ENCODE data around the gene PAPPA2. TPM values are rescaled to one million over a fixed set of nuclear protein-coding genes. Genes with fewer than 3 reads are reported as not detected.

Gene PAPPA2
- total and polyA plus RNA-seq, 7 donors, result 0.05 to 1.1 (median 0.06) TPM; not detected in 2

GRCh38 chr1:176575991-176576390, 113.0 kb downstream of the PAPPA2 start:
- intact Hi-C loops (cut with DNase I), result no loop called here
- no peak for TF ChIP-seq CTCF (IDR thresholded peaks at IDR 0.05)

GRCh38 chr1:176576670-176577069, 113.7 kb downstream of the PAPPA2 start:
- Histone ChIP-seq H3K36me3 (ENCODE audit: insufficient read depth in 1 of 2, low read depth in 1 of 2) (no peaks in the 10 kb centered on the region), H3K27ac (no peak overlapping the region), H3K4me1 (no peaks in the 10 kb centered on the region), H3K4me3 (no peak overlapping the region), H3K9me3 (no peaks in the 10 kb centered on the region), H3K27me3 (ENCODE audit: insufficient read depth in 3 of 3, low read length in 2 of 3) (no peaks in the 10 kb centered on the region)
- intact Hi-C loops (cut with DNase I), result loop anchor here in 1 of 2 donors (1.0 kb wide), 1 partner anchor 75 kb away; no protein-coding TSS in a partner anchor
- WGBS, 3 donors, result 74 to 81% (median 76%) methylated on average over 5 of the region's 5 CpGs
- DNase-seq, result no peak
- TF ChIP-seq CTCF (IDR thresholded peaks at IDR 0.05), result no peak
- no peak for ATAC-seq

More at GRCh38 chr1:176575991-176576390, 113.0 kb downstream of the PAPPA2 start:
- Histone ChIP-seq H3K27ac (no peak overlapping the region), H3K4me3 (no peak overlapping the region), H3K27me3 (ENCODE audit: insufficient read depth in 3 of 3, low read length in 2 of 3) (no peaks in the 10 kb centered on the region), H3K9me3 (no peaks in the 10 kb centered on the region), H3K36me3 (ENCODE audit: insufficient read depth in 1 of 2, low read depth in 1 of 2) (no peaks in the 10 kb centered on the region), H3K4me1 (no peaks in the 10 kb centered on the region)
- WGBS, 3 donors, result 72 to 82% (median 73%) methylated on average over 1 of the region's 1 CpG
- ATAC-seq, result no peak
- no peak for DNase-seq

DNA sequence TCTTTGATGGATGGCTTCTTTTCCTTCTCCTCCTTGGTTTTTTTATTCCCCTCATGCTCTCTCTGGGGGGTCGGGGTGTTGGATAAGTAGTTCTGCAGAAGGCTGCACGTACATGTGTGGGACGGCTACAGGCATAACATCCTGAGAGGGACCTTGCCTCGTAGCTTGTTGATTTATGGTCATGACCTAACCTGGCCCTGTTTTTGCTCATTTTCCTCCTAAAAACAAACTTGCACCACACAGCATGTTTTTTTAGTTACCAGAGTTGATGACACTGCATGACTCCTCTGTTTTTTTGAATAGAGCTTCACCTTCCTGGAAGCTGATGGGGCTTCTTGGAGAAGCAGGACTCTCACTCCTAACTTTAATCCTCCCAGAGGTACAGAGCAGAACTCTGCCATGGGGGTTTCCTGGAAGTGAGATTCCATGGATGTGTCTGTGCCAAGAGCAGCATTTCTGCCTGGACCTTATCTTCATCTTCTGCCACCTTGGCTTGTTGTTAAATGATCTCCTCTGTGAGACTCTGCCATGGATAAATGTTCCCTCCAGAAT, 114.7 kb downstream of the PAPPA2 start:
- H3K9me3 ChIP-seq, result no peaks in the 10 kb centered on the region
- intact Hi-C loops (cut with DNase I), result loop anchor here in 1 of 2 donors (1.0 kb wide), 1 partner anchor 74 kb away; no protein-coding TSS in a partner anchor
- 26 to 45% (median 29%) methylated on average over 4 of the region's 4 CpGs for WGBS, 3 donors
- H3K27ac ChIP-seq, result no peak overlapping the region
- TF ChIP-seq CTCF (IDR thresholded peaks at IDR 0.05), result no peak
- no peaks in the 10 kb centered on the region for H3K4me1 ChIP-seq
- no peaks in the 10 kb centered on the region for H3K27me3 ChIP-seq (ENCODE audit: insufficient read depth in 3 of 3, low read length in 2 of 3)
- ATAC-seq, result no peak
- H3K4me3 ChIP-seq, result no peak overlapping the region
- no peaks in the 10 kb centered on the region for H3K36me3 ChIP-seq (ENCODE audit: insufficient read depth in 1 of 2, low read depth in 1 of 2)
- no peak for DNase-seq

DNA sequence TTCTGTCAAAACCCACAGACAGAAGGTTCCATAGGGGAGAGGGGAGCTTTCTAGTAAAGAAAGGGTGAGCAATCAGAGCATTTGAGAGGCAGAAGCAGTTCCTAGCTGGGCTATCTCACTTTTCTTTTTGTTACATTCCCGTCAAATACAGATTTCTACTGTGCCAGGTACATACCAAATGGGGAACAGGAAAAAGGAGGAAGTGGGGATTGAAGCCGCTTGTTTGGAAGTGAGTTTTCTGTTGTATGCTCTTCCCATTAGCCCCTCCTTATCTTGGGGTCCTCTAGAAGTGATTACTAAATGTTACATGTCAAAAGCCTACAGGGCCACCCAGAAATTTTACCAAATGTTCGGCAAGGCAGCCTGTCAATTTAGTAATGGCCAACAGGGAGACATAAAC, 116.1 kb downstream of the PAPPA2 start:
- intact Hi-C loops (cut with DNase I), result no loop called here
- no peak overlapping the region for H3K27ac ChIP-seq
- ATAC-seq (no peak), DNase-seq (no peak)
- H3K4me3 ChIP-seq, result no peak overlapping the region
- WGBS, 3 donors, result 62 to 67% (median 65%) methylated on average over 3 of the region's 3 CpGs
- no peaks in the 10 kb centered on the region for H3K4me1 ChIP-seq
- no peaks in the 10 kb centered on the region for H3K9me3 ChIP-seq
- TF ChIP-seq CTCF (IDR thresholded peaks at IDR 0.05), result no peak
- no peaks in the 10 kb centered on the region for H3K27me3 ChIP-seq (ENCODE audit: insufficient read depth in 3 of 3, low read length in 2 of 3)
- no peaks in the 10 kb centered on the region for H3K36me3 ChIP-seq (ENCODE audit: insufficient read depth in 1 of 2, low read depth in 1 of 2)

DNA sequence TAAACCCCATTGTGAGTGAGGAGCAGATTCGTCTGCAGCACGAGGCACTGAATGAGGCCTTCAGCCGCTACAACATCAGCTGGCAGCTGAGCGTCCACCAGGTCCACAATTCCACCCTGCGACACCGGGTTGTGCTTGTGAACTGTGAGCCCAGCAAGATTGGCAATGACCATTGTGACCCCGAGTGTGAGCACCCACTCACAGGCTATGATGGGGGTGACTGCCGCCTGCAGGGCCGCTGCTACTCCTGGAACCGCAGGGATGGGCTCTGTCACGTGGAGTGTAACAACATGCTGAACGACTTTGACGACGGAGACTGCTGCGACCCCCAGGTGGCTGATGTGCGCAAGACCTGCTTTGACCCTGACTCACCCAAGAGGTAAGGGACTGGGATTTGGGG, 132.2 kb downstream of the PAPPA2 start:
- WGBS, 3 donors, result 89 to 90% (median 89%) methylated on average over 16 of the region's 16 CpGs
- Histone ChIP-seq H3K4me1 (no peaks in the 10 kb centered on the region), H3K27me3 (ENCODE audit: insufficient read depth in 3 of 3, low read length in 2 of 3) (no peaks in the 10 kb centered on the region), H3K9me3 (no peaks in the 10 kb centered on the region), H3K4me3 (no peak overlapping the region), H3K36me3 (ENCODE audit: insufficient read depth in 1 of 2, low read depth in 1 of 2) (no peaks in the 10 kb centered on the region), H3K27ac (no peak overlapping the region)
- intact Hi-C loops (cut with DNase I), result no loop called here
- TF ChIP-seq CTCF (IDR thresholded peaks at IDR 0.05), result no peak
- no peak for ATAC-seq
- no peak for DNase-seq
